Common myeloid progenitor, CD34-positive (primary cell): Measurements from ENCODE around the gene HAUS3.

Experiments
- CTCF ChIA-PET: fragments of 350-600 bp; sonication (Branson Sonifier 250); formaldehyde crosslinking; loops from one replicate; lab custom pipeline; 2021; ENCODE audit warnings: antibody characterized with exemption; lab: Charles Lee
- POLR2A ChIA-PET: fragments of 350-600 bp; sonication (Branson Sonifier 250); formaldehyde crosslinking; loops from one replicate; lab custom pipeline; 2021; ENCODE audit warnings: antibody characterized with exemption; lab: Charles Lee
- DNase-seq, 3 donors: peaks; one replicate each; pipeline versions ENCODE4 v3.0.0 to v3.0.0-alpha.2; 2013
- H3K27ac ChIP-seq, 2 experiments: 1 replicate in 1 of 2; 2 replicates in 1 of 2; pipeline ENCODE4 v1.7.0; 2013; ENCODE audit warnings: inconsistent platforms in 2 of 2, low read length in 2 of 2, mild to moderate bottlenecking in 2 of 2, low read depth in 1 of 2, moderate library complexity in 1 of 2; ENCODE audit not compliant: severe bottlenecking in 2 of 2, insufficient read depth in 1 of 2, poor library complexity in 1 of 2
- H3K27me3 ChIP-seq, 5 experiments: replicated peaks in 2 of 5; 1 replicate in 3 of 5; 2 replicates in 2 of 5; pipeline versions ENCODE4 v1.6.1 to v1.7.0; 2013; ENCODE audit warnings: low read length in 4 of 5, mild to moderate bottlenecking in 2 of 5, moderate library complexity in 2 of 5, inconsistent platforms in 1 of 5; ENCODE audit not compliant: insufficient read depth in 5 of 5, control insufficient read depth in 4 of 5
- H3K36me3 ChIP-seq, 4 experiments: 1 replicate in 2 of 4; 2 replicates in 2 of 4; pipeline versions ENCODE4 v1.6.1 to v1.7.0; 2013; ENCODE audit warnings: low read length in 3 of 4, control low read depth in 1 of 4, mild to moderate bottlenecking in 1 of 4; ENCODE audit not compliant: control insufficient read depth in 4 of 4, insufficient read depth in 4 of 4
- H3K4me1 ChIP-seq, 4 experiments: 1 replicate in 3 of 4; 2 replicates in 1 of 4; pipeline versions ENCODE4 v1.6.1 to v1.7.1; 2013; ENCODE audit warnings: low read length in 3 of 4, mild to moderate bottlenecking in 3 of 4, control low read depth in 1 of 4, inconsistent platforms in 1 of 4, moderate library complexity in 1 of 4; ENCODE audit not compliant: control insufficient read depth in 4 of 4, insufficient read depth in 4 of 4; ENCODE audit errors: control extremely low read depth in 1 of 4
- H3K4me3 ChIP-seq, 7 experiments: 1 replicate in 4 of 7; 2 replicates in 3 of 7; pipeline versions ENCODE4 v1.5.1 to v1.7.0; 2013; ENCODE audit warnings: mild to moderate bottlenecking in 7 of 7, low read length in 6 of 7, moderate library complexity in 6 of 7, inconsistent platforms in 2 of 7, low read depth in 2 of 7, control low read depth in 1 of 7; ENCODE audit not compliant: insufficient read depth in 4 of 7, control insufficient read depth in 1 of 7; ENCODE audit errors: extremely low read depth in 1 of 7
- H3K9me3 ChIP-seq, 5 experiments: 1 replicate in 4 of 5; 2 replicates in 1 of 5; pipeline versions ENCODE4 v1.6.1 to v1.7.1; 2013; ENCODE audit warnings: low read length in 4 of 5, mild to moderate bottlenecking in 2 of 5, inconsistent platforms in 1 of 5, low read depth in 1 of 5, moderate library complexity in 1 of 5; ENCODE audit not compliant: control insufficient read depth in 4 of 5, insufficient read depth in 2 of 5; ENCODE audit errors: control extremely low read depth in 1 of 5
- WGBS: methylation state at CpG from one replicate; pipeline ENCODE4 v1.1.5; 2013; ENCODE audit not compliant: insufficient coverage; 5-methylcytosine and 5-hydroxymethylcytosine counted together

The HAUS3 gene

DNA sequence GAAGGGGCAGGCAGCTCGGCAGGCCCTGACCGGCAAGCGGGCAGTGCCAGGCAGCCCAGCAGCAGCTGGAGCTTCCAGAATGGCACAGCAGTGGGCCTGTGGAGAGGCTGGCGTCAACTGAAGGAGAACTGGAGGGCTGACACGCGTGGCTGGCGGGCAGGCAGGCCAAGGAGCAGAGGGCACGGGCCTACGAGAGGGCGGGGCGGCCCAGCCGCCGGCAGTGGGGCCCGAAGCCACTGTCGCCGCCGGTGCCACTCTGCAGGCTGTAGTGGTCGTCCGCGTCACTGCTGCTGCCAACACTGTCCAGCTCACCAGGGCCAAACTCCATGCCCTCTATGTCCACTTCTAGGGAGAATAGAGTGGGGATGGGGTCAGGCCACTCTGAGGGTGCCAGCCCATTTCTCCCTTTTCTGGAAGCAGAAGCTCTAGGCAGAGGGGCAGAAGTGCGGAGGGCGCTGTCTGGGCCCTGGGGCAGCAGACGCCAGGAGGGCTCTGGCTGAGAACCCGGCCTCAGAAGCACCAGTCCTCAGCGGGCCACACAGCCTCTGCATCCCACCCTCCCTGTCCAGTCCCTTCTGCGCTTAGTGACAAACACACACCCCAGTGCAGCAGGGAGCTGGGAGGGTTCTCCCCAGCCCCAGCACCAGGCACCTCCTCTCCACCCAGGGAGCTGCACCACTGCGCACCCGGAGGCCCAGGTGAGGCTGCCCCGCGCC lies 8.6 kb upstream of the HAUS3 start:
- POLR2A ChIA-PET, result interaction anchor here (1.4 kb wide), 1 partner anchor 8 kb away, joined by 4 read pairs; the partner anchor contains the start of genes HAUS3 and POLN
- no peak for DNase-seq

GRCh38 chr4:2249526-2250356 lies 7.8 kb upstream of the HAUS3 start:
- H3K27ac ChIP-seq, result no peak overlapping the region
- H3K36me3 ChIP-seq, result peaks cover 3 to 75% (median 30%) of the 10 kb centered on the region in 4 experiments
- CTCF ChIA-PET, result interaction anchor here (1.0 kb wide), 1 partner anchor 11 kb away, joined by 4 read pairs; no protein-coding TSS in a partner anchor
- peaks cover 0 to 14% (median 10%) of the 10 kb centered on the region in 4 experiments for H3K4me1 ChIP-seq
- POLR2A ChIA-PET, result interaction anchor here (0.6 to 1.4 kb wide), 3 partner anchors 8 to 146 kb away, joined by 3 to 4 read pairs (median 4); partner anchors contain the start of genes HAUS3, MXD4 and POLN
- H3K27me3 ChIP-seq, result no peaks in the 10 kb centered on the region
- DNase-seq, result no peak
- H3K9me3 ChIP-seq, result no peaks in the 10 kb centered on the region
- 97% methylated on average over 18 of the region's 26 CpGs for WGBS
- H3K4me3 ChIP-seq, result no peak overlapping the region

More for the DNA sequence above, 8.6 kb upstream of the HAUS3 start:
- CTCF ChIA-PET, result interaction anchor here (1.1 kb wide), 1 partner anchor 104 kb away, joined by 3 read pairs; no protein-coding TSS in a partner anchor
- Histone ChIP-seq H3K4me3 (no peak overlapping the region), H3K9me3 (no peaks in the 10 kb centered on the region), H3K27me3 (no peaks in the 10 kb centered on the region), H3K27ac (no peak overlapping the region), H3K36me3 (peaks cover 5 to 82% (median 34%) of the 10 kb centered on the region in 4 experiments), H3K4me1 (peaks cover 0 to 7% (median 5%) of the 10 kb centered on the region in 4 experiments)
- 93% methylated on average over 21 of the region's 30 CpGs for WGBS

GRCh38 chr4:2248821-2249261 lies 6.9 kb upstream of the HAUS3 start:
- peaks cover 0 to 66% (median 26%) of the 10 kb centered on the region in 4 experiments for H3K36me3 ChIP-seq
- no peak overlapping the region for H3K27ac ChIP-seq
- CTCF ChIA-PET, result interaction anchor here (1.0 kb wide), 2 partner anchors 12 kb away, joined by 3 to 4 read pairs; no protein-coding TSS in a partner anchor
- no peak for DNase-seq
- H3K27me3 ChIP-seq, result no peaks in the 10 kb centered on the region
- no peaks in the 10 kb centered on the region for H3K9me3 ChIP-seq
- POLR2A ChIA-PET, result interaction anchor here (1.2 kb wide), 1 partner anchor 106 kb away, joined by 5 read pairs; no protein-coding TSS in a partner anchor
- peaks cover 5 to 23% (median 18%) of the 10 kb centered on the region in 4 experiments for H3K4me1 ChIP-seq
- WGBS, result 87% methylated on average over 10 of the region's 10 CpGs
- H3K4me3 ChIP-seq, result no peak overlapping the region

DNA sequence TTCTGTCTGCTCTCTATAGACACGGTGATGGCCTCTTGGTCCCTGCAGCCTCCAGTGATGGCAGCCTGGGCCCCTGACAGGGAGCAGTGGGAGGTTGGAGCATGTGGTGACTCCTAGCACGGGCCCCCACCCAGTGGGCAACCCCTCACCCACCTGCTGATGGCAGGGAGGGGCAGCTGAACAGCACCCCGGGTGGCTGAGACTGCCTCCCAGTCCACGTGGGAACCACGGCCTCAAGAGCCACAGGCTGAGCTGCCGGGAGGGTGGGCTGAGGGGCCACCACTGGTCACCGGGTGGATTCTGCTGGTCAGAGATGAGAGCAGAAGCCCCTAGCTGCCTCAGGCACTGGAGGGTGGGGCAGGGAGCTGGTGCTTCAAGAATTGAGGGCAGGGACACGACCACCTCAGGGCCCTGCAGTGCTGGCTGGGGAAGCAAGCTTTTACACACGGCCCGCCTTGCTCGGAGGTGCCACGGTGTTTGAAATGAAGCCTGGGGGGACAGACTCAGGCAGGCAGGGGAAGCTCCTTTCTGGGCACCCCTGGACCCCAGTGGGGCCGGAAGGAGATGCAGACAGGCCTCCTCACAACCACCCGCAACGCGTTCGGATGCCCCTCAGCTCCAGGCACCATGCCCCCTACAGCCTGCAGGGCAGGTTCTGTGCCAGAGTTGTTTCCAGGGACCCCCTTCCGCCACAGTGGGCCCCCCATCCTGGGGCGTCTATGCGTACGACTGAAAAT lies 6.3 kb upstream of the HAUS3 start:
- no peak for DNase-seq
- Histone ChIP-seq H3K27me3 (no peaks in the 10 kb centered on the region), H3K9me3 (no peaks in the 10 kb centered on the region), H3K4me1 (peaks cover 5 to 28% (median 23%) of the 10 kb centered on the region in 4 experiments), H3K36me3 (peaks cover 0 to 60% (median 24%) of the 10 kb centered on the region in 4 experiments), H3K27ac (no peak overlapping the region), H3K4me3 (no peak overlapping the region)
- POLR2A ChIA-PET, result interaction anchor here (0.5 to 2.0 kb wide), 4 partner anchors 11 to 323 kb away, joined by 4 to 9 read pairs (median 5); partner anchors contain the start of gene MXD4
- 97% methylated on average over 15 of the region's 21 CpGs for WGBS
- CTCF ChIA-PET, result interaction anchor here (1.0 kb wide), 1 partner anchor 12 kb away, joined by 3 read pairs; no protein-coding TSS in a partner anchor

GRCh38 chr4:2247128-2248043 lies 5.5 kb upstream of the HAUS3 start:
- ChIA-PET POLR2A (interaction anchor here (0.6 to 2.0 kb wide), 4 partner anchors 12 to 107 kb away, joined by 3 to 9 read pairs (median 4); partner anchors contain the start of gene MXD4), CTCF (interaction anchor here (0.7 to 1.0 kb wide), 2 partner anchors 13 to 107 kb away, joined by 3 read pairs; no protein-coding TSS in a partner anchor)
- no peak for DNase-seq
- no peaks in the 10 kb centered on the region for H3K9me3 ChIP-seq
- H3K4me3 ChIP-seq, result no peak overlapping the region
- H3K36me3 ChIP-seq, result peaks cover 0 to 52% (median 22%) of the 10 kb centered on the region in 4 experiments
- H3K27me3 ChIP-seq, result no peaks in the 10 kb centered on the region
- WGBS, result 93% methylated on average over 34 of the region's 42 CpGs
- no peak overlapping the region for H3K27ac ChIP-seq
- H3K4me1 ChIP-seq, result peaks cover 5 to 30% (median 23%) of the 10 kb centered on the region in 4 experiments
